GM10847 (cell line): ENCODE results near the gene CAMTA2.

Source experiments
- POLR2A ChIP-seq: IDR thresholded peaks from 2 replicates; pipeline ENCODE4 v1.6.1; 2011; ENCODE audit not compliant: insufficient read length; ENCODE audit errors: extremely low read depth

The CAMTA2 gene

DNA sequence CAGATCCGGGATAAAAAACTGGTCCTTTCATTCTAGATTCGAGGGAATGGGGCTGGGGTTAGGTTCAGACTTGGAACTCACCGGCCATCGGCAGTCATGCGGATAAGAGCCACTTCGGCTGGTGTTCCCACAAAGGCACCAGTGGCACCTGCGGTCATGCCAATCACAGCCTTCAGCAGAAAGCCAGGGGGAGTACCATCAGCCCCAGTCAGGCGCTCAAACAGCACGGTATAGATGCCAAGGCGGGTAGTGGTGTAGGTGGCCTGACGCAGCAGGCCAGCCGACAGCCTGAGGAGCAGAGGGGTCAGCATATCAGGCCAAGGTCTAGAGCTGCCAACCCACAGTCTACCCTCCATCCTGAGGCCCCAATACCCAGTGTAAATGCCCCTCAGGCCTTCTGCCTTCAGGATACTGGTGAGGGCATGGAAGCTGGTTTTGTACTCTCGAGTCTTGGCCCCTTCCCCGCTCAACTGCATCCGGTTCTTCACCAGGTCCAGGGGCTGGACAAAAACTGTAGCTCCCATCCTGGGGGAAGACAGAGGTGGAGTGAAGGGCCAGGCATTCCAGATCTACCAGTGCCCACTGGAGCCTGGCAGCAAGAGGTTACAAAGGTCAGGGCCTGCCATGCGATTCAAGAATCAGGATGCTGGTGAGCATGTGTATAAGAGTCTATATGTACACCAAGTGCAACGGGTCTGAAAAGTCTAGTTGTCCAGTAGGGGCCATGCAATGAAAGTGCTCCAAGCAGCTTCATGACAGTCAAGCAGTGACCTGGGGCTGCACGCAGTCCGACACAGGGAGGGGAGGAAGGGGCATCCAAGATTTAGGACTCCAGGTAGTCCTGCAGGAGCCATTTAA lies 48.6 kb downstream of the CAMTA2 start:
- TF ChIP-seq POLR2A = no peak

GRCh38 chr17:4938069-4938491 lies 49.4 kb downstream of the CAMTA2 start:
- no peak for TF ChIP-seq POLR2A

GRCh38 chr17:4937553-4937952 lies 49.9 kb downstream of the CAMTA2 start:
- TF ChIP-seq POLR2A = no peak

- no peak for TF ChIP-seq POLR2A
Measured at GRCh38 chr17:4936436-4936835, 51.0 kb downstream of the CAMTA2 start.

- TF ChIP-seq POLR2A = no peak
Measured at GRCh38 chr17:4935650-4936049, 51.8 kb downstream of the CAMTA2 start.

DNA sequence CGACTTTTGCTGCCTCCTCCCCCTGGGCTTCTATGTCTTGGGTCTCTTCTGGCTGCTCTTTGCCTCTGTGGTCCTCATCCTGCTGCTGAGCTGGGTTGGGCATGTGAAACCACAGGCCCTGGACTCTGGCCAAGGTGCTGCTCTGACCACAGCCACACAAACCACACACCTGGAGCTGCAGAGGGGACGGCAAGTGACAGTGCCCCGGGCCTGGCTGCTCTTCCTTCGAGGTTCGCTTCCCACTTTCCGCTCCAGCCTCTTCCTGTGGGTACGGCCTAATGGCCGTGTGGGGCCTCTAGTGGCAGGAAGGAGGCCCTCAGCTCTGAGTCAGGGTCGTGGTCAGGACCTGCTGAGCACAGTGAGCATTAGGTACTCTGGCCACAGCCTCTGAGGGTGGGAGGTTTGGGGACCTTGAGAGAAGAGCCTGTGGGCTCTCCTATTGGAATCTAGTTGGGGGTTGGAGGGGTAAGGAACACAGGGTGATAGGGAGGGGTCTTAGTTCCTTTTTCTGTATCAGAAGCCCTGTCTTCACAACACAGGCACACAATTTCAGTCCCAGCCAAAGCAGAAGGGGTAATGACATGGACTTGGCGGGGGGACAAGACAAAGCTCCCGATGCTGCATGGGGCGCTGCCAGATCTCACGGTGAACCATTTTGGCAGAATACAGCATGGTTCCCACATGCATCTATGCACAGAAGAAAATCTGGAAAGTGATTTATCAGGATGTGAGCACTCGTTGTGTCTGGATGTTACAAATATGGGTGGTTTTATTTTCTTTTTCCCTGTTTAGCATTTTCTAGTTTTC lies 53.1 kb downstream of the CAMTA2 start:
- TF ChIP-seq POLR2A = no peak

DNA sequence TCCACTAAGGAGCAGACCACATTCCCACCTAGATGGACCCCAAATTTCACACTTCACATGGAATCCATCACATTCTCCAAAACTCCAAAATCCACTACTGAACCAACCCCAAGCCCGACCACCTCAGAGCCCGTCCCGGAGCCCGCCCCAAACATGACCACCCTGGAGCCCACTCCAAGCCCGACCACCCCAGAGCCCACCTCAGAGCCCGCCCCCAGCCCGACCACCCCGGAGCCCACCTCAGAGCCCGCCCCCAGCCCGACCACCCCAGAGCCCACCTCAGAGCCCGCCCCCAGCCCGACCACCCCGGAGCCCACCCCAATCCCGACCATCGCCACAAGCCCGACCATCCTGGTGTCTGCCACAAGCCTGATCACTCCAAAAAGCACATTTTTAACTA lies 53.8 kb downstream of the CAMTA2 start:
- no peak for TF ChIP-seq POLR2A

DNA sequence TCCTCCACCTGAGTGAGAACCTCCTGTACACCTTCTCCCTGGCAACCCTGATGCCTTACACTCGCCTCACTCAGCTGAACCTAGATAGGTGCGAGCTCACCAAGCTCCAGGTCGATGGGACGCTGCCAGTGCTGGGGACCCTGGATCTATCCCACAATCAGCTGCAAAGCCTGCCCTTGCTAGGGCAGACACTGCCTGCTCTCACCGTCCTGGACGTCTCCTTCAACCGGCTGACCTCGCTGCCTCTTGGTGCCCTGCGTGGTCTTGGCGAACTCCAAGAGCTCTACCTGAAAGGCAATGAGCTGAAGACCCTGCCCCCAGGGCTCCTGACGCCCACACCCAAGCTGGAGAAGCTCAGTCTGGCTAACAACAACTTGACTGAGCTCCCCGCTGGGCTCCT lies 54.7 kb downstream of the CAMTA2 start:
- TF ChIP-seq POLR2A = no peak

DNA sequence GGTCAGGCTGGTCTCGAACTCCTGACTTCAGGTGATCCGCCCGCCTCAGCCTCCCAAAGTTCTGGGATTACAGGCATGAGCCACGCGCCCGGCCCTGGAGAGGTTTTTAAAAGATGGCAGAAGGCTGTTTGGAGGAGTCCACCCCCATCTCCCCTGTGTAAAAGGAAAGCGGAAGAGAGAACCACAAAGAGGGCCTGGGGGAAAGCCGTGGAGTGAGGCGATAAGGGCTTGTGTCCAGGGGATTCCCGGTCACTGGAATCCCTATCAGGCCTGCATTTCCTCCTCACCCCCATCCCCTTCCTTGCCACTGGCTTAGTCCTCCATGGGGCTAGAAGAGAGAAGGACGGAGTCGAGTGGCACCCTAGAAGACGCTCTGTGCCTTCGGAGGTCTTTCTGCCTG lies 55.5 kb downstream of the CAMTA2 start, which contains the start of gene GP1BA:
Gene GP1BA, plus strand, starts transcription at position 315 of the 400 bp plus-strand sequence. CDS start 328 bp downstream, outside the sequence.
- no peak for TF ChIP-seq POLR2A

- no peak for TF ChIP-seq POLR2A
Measured at GRCh38 chr17:4928881-4929280, 58.6 kb downstream of the CAMTA2 start.

GRCh38 chr17:4921320-4921719 lies 66.2 kb downstream of the CAMTA2 start:
- no peak for TF ChIP-seq POLR2A

- no peak for TF ChIP-seq POLR2A
Measured at GRCh38 chr17:4920351-4921048, 67.0 kb downstream of the CAMTA2 start.

- TF ChIP-seq POLR2A = no peak
Measured at GRCh38 chr17:4919511-4920047, 67.9 kb downstream of the CAMTA2 start.
